HFFc6 (cell line): ENCODE results near the gene SIN3A. TPM values are rescaled to one million over a fixed set of nuclear protein-coding genes. Genes with fewer than 3 reads are reported as not detected.

Experiments used
- DNase-seq: peaks from one replicate; pipeline ENCODE4 v3.0.0-alpha.2; 2018
- H3K27ac Mint-ChIP-seq: 2 replicates; pipeline ENCODE4 v1.8.0; 2020; ENCODE audit warnings: mild to moderate bottlenecking, mixed read lengths
- H3K27me3 Mint-ChIP-seq: 2 replicates; pipeline ENCODE4 v1.8.0; 2021; ENCODE audit warnings: mild to moderate bottlenecking, moderate library complexity, mixed read lengths; ENCODE audit not compliant: insufficient read depth
- H3K36me3 Mint-ChIP-seq: 2 replicates; pipeline ENCODE4 v1.8.0; 2021; ENCODE audit warnings: low read depth, mixed read lengths
- H3K4me1 Mint-ChIP-seq: 2 replicates; pipeline ENCODE4 v1.8.0; 2020; ENCODE audit warnings: low read depth, mixed read lengths
- H3K4me3 Mint-ChIP-seq: 2 replicates; pipeline ENCODE4 v1.8.0; 2020; ENCODE audit warnings: mild to moderate bottlenecking, moderate library complexity, mixed read lengths
- H3K9me3 Mint-ChIP-seq: 2 replicates; pipeline ENCODE4 v1.8.0; 2020; ENCODE audit warnings: mild to moderate bottlenecking, mixed read lengths
- total RNA-seq, 6 experiments: library from RNA; stranded (reverse); fragmentation: NEBNext Ultra II Directional; extraction: Animal tissue kit (Norgen Biotek cat#: 25700); gene quantifications; 2 replicates in 1 of 6; 3 replicates in 5 of 6; pipeline ENCODE4 v1.2.3, GENCODE V29; 2021
- TF ChIP-seq, protein P1 (sequence below): fragments of 200-600 bp; sonication (generic); IDR thresholded peaks from 2 replicates; pipeline ENCODE4 v1.5.0; 2021; ENCODE audit warnings: antibody characterized with exemption, mild to moderate bottlenecking

The SIN3A gene
- total RNA-seq, 6 experiments from 2014 or later: 36.6 to 49.3 (median 39.8) TPM

DNA sequence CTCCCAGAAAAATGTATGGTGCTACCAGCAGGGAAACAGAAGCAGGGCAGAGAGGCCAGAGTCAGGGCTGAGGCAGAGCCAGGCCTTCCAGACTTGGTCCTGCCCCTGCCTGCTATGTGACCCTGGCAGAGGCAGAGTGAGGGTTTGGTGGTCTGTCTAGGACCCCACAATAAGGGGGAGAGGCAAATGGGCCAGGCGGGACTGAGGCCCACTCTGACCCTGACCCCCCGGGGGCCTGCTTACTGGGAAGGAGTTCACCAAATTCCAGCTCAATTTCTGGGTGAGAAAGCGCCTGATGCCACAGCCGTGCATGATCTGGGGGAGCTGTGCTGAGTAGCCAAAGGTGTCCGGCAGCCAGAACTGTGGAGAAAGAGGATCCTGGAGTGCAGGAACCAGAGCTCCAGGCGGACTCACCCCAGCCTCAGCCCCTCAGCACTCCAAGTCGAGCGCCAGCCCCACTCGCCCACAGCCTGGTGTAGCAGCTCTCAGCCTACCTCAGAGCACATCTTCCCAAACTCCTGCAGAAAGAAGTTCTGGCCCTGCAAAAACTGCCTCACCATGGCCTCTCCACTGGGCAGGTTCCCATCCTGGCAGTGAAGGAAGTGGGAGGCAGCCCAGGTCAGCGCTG, 90.0 kb downstream of the SIN3A start:
- H3K4me1 Mint-ChIP-seq: no peaks in the 10 kb centered on the region
- TF ChIP-seq, protein P1, sequence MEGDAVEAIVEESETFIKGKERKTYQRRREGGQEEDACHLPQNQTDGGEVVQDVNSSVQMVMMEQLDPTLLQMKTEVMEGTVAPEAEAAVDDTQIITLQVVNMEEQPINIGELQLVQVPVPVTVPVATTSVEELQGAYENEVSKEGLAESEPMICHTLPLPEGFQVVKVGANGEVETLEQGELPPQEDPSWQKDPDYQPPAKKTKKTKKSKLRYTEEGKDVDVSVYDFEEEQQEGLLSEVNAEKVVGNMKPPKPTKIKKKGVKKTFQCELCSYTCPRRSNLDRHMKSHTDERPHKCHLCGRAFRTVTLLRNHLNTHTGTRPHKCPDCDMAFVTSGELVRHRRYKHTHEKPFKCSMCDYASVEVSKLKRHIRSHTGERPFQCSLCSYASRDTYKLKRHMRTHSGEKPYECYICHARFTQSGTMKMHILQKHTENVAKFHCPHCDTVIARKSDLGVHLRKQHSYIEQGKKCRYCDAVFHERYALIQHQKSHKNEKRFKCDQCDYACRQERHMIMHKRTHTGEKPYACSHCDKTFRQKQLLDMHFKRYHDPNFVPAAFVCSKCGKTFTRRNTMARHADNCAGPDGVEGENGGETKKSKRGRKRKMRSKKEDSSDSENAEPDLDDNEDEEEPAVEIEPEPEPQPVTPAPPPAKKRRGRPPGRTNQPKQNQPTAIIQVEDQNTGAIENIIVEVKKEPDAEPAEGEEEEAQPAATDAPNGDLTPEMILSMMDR: no peak
- no peak overlapping the region for H3K4me3 Mint-ChIP-seq
- peaks cover 1% of the 10 kb centered on the region for H3K27me3 Mint-ChIP-seq
- no peak for DNase-seq
- H3K36me3 Mint-ChIP-seq: 0 out of 2 replicates have a peak, but pooled peaks cover 9% of the 10 kb centered on the region
- H3K27ac Mint-ChIP-seq: no peak overlapping the region
- H3K9me3 Mint-ChIP-seq: no peaks in the 10 kb centered on the region

DNA sequence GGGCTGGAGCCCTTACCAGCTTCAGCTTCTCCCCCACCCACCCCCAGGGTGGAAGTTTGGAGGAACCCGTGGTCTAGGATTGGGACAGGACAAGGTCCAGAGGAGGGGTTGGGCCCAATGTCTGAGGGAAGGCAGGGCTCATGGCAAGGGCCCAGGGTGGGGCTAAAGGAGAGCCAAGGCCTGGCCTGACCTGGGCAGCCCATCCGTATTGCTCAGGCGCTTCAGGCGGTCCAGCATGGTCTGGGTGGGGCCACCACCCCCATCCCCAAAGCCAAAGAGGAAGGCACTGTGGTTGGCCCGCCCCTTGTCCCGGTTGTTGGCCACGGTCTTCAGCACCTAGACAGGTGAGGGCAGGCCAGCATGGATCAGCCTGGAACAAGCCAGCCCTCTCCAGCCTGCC, 90.6 kb downstream of the SIN3A start:
- H3K27me3 Mint-ChIP-seq: peaks cover 1% of the 10 kb centered on the region
- DNase-seq: no peak
- TF ChIP-seq, protein P1: no peak
- H3K36me3 Mint-ChIP-seq: 0 out of 2 replicates have a peak, but pooled peaks cover 9% of the 10 kb centered on the region
- H3K4me3 Mint-ChIP-seq: no peak overlapping the region
- no peaks in the 10 kb centered on the region for H3K9me3 Mint-ChIP-seq
- H3K4me1 Mint-ChIP-seq: no peaks in the 10 kb centered on the region
- H3K27ac Mint-ChIP-seq: no peak overlapping the region

DNA sequence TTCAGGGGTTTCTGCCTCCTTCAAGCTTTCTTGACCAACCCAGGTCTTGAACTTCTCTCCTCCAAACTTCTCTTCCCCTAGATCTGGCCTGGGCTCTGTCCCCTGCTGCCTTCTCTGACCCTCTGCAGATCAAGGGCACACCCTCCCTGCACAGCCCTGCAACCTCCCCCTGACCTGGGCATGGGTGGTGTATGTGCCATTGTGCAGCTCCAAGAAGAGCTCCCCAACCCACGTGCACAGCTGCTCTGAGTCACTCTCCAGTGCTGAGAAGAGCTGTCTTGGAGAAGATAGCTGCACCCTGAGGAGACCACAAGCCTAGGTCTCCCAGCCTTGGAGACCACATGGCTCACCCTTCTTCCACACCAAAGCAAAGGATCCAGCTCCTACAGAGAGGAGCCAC, 91.1 kb downstream of the SIN3A start:
- no peak for DNase-seq
- Mint-ChIP-seq H3K27ac (no peak overlapping the region), H3K4me3 (no peak overlapping the region; the same call in 1 of the 2 replicates), H3K9me3 (no peaks in the 10 kb centered on the region), H3K4me1 (no peaks in the 10 kb centered on the region), H3K27me3 (peaks cover 1% of the 10 kb centered on the region), H3K36me3 (0 out of 2 replicates have a peak, but pooled peaks cover 9% of the 10 kb centered on the region)
- TF ChIP-seq, protein P1: no peak

DNA sequence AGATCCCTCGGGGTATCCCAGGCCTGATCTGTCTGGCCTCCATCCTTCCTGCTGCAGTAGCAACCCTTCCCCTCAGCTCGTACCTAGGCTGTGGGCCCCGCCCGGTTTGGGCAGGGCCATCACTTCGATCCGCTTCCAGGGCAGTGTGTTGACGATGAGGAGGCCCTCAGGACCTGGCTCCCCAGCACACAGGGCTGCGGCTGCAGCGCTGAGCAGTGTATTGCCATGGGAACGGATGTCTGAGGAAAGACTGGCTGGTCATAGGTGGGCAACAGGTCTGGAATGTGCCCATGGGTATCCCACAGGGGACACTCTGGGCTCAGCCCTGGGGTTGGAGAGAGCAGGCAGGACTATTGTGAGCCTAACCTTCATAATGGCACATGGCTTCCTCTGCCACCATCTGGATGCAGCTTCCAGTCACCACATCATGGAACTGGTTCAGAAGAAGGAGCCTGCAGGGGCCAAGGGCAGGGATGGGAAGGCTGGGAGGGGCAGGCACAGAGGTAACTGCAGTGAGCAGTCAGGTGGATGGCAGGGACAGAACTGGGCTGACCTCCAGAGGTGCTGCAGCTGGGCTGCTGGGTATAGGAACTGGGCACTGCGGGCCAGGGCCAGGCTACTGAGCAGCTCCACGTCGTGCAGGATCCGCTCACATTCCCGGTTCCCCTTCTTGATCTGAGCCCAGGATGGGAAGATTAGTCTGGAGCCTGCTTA, 91.8 kb downstream of the SIN3A start:
- Mint-ChIP-seq H3K9me3 (no peaks in the 10 kb centered on the region), H3K4me3 (no peak overlapping the region), H3K27ac (no peak overlapping the region), H3K36me3 (0 out of 2 replicates have a peak, but pooled peaks cover 5% of the 10 kb centered on the region), H3K27me3 (peaks cover 1% of the 10 kb centered on the region), H3K4me1 (no peaks in the 10 kb centered on the region)
- no peak for DNase-seq
- TF ChIP-seq, protein P1: no peak

DNA sequence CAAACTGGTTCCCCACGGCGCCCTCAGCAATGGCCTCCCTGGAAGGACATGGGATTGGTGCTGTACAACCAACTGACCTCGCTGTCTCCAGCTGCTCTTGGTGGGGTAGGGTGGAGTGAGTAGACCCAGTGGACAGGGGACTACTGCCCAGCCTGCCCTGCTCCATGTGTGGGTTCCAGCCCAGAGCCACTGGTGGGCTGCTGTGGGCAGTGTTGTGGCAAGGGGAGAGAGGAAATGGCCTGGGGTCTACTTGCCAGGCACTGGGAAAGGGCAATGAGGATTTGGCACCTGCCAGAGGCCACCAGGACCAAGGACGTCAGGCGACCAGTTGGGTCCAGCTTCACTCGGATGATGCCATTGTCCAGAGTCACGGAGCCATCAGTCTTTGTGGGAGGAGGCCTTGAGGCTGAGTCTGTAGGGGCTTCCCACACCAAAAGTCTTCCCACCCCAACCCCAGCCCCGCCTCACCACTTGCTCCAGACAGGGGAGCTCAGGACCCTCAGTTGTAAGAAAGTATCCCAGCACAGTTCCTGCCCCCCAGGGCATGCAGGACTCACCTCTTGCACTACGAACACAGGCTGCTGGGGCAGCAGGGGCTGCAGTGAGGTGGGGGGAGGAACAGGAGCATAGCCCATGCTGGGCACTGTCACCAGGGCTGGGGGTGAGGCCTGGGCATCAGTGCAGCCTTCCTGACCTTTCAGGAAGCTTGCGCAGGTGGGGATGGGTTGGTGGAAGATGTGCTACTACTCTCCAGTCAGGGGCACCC, 92.5 kb downstream of the SIN3A start:
- H3K9me3 Mint-ChIP-seq: no peaks in the 10 kb centered on the region
- no peaks in the 10 kb centered on the region for H3K4me1 Mint-ChIP-seq
- 0 out of 2 replicates have a peak, but pooled peaks cover 4% of the 10 kb centered on the region for H3K36me3 Mint-ChIP-seq
- H3K27me3 Mint-ChIP-seq: no peaks in the 10 kb centered on the region; the same call in 1 of the 2 replicates
- DNase-seq: no peak
- H3K4me3 Mint-ChIP-seq: no peak overlapping the region
- H3K27ac Mint-ChIP-seq: no peak overlapping the region
- TF ChIP-seq, protein P1: no peak
